NCI-H1436 treated with DMSO at 0.1 percent for 48 hours (cell line): ENCODE data around the gene PLA2G4B.

Experiments
- DNase-seq: peaks from one replicate; lab custom pipeline; 2025; lab: John Stamatoyannopoulos, UW

PLA2G4B gene, protein sequence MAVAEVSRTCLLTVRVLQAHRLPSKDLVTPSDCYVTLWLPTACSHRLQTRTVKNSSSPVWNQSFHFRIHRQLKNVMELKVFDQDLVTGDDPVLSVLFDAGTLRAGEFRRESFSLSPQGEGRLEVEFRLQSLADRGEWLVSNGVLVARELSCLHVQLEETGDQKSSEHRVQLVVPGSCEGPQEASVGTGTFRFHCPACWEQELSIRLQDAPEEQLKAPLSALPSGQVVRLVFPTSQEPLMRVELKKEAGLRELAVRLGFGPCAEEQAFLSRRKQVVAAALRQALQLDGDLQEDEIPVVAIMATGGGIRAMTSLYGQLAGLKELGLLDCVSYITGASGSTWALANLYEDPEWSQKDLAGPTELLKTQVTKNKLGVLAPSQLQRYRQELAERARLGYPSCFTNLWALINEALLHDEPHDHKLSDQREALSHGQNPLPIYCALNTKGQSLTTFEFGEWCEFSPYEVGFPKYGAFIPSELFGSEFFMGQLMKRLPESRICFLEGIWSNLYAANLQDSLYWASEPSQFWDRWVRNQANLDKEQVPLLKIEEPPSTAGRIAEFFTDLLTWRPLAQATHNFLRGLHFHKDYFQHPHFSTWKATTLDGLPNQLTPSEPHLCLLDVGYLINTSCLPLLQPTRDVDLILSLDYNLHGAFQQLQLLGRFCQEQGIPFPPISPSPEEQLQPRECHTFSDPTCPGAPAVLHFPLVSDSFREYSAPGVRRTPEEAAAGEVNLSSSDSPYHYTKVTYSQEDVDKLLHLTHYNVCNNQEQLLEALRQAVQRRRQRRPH

DNA sequence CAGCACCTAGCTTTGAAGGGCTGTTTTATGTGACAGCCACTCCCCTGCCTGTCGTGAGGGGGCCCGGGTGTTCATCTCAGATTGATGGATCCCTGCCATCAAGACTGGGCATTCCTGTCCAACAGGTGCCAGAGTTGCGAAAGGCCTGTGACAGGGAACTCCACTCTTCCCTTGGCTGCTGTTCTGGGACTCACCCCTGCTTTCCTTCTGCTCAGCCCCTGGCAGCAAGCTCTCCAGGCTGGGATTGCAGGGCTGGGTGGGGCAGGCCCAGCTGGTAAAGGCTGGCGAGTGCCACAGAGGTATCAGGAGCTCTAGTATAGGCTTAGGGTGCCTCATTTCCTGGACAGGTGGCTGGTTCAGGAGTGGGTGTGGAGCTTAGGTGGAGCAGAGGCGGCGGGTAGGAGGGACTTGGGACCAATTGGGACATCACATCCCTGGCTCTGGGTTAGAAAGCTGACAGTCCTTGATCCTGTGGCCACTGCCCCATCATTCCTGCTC, at the start of gene PLA2G4B:
Gene PLA2G4B (plus strand): TSS at position 448 of the 498 bp plus-strand sequence. CDS start 67 bp downstream, outside the sequence.
- DNase-seq = no peak

DNA sequence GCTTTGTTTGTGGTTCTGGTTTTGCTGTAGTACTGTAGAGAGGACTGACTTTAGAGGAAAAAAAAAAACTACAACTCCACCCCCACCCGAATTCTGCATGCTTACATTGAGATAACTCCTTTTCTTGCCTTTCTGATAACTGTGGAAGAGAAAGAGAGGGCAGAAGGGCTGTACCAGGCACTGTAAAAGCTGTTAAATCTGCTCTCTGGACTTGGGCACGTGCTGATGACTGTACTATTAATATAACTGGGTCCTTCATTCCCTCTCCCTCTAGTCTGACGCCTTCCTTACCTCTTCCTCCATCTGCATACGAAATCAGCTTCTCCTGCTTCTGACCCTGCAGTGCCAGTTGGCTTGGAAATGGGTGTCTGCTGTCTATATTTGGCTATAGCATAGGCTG, 49.4 kb upstream of the PLA2G4B start:
- no peak for DNase-seq

- no peak for DNase-seq
Measured at GRCh38 chr15:41789662-41790061, 49.0 kb upstream of the PLA2G4B start.

- DNase-seq = no peak
Measured at GRCh38 chr15:41790169-41790568, 48.5 kb upstream of the PLA2G4B start.

DNA sequence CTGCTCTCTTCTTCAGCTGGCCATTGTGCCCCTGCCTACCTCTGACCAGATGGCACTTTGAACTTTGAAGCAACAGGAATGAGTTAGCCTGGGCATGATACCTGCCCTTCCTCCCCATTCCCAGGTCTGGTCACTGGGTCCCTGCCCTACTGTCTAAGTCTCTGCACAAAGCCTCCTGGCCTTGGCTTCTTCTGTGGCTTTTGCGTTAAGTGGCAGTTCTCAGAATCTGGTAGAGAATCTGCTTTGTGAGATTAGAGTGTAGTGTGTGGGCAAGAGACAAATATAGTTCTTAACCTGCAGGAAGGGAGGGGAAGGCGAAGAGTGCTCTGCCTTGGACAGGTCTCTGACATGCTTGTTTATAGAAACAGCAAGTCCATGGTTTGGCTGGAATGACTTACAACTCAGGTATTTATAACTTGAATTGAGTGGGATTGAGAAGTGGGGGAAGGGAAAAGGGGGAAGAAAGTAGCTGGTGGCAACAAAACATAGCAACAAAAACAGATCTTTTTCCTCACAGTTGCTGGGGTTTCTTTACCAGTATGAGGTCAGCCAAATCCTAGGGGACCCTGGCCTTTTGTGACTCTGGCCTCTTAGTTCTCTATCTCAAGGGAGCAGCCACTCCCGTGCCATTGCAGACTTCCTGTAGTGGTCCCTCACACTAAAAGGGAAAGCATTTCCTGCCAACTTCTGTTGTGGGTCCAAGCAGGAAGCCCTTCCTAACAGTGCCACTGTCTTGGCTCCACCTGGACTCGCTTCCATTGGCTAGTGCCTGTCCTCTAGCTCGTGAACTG, 47.7 kb upstream of the PLA2G4B start:
- no peak for DNase-seq

GRCh38 chr15:41791547-41791937, 47.1 kb upstream of the PLA2G4B start:
- DNase-seq = no peak

GRCh38 chr15:41792000-41792637, 46.5 kb upstream of the PLA2G4B start:
- peak; percentile 96 for DNase-seq

GRCh38 chr15:41794081-41794480, 44.6 kb upstream of the PLA2G4B start:
- DNase-seq = no peak

GRCh38 chr15:41795996-41796856, 42.4 kb upstream of the PLA2G4B start:
- DNase-seq = no peak

- DNase-seq = no peak
Measured at GRCh38 chr15:41797201-41797944, 41.3 kb upstream of the PLA2G4B start.

DNA sequence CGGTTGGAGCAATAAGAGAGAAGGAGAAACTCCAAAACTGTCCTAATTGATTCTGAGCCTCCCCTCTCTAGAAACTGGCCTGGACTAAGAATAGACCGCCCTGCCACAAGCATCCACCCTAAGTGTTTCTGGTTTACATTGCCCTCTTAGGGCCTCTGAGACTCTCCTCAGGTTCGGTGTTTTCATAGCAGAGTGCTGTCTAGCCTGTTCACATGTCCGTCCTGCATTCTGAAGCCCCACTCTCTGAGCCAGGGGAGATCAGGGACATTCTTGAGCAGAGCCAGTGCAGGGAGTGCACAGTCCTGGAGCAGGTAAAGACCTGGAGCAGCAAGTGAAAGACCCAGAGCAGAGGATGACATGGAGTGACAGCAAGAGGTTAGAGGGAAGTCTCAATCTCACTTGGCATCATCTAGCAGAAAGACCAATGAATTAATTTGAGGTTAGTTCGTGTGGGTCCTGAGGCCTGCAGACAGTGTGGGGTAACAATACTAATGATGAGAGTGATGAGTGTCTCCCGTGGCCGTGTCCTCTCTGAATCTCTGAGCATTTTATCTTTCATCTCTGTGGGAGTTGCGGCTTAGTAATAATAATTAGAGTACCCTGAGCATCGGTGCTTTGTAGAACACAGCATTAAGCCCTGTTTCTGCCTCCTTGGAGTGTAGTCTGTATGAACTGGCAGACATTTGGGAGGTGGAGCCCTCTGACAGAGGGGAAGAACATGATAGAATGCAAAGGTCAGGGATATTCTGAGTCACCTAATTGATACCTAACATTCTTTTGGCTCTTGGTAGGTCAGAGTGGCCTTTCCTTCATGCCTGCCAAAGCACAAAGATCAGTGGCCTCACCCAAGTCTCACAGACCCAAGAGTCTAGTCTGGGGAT, 39.8 kb upstream of the PLA2G4B start:
- no peak for DNase-seq

DNA sequence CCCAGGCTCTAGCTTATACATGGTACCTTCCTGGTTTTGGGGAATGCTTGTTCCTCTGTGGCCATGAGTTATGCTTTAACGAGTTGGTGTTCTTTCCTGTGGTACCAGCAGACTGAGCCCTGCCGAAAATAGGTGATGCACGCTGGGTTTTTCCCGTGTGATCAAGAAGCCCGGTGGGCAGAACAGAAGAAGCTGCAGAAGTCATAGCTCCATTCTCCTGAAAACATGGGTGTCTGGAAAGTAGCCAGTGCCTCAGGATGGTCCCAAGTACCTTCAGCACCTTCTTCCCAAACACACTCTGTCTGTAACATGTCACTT, 39.2 kb upstream of the PLA2G4B start:
- DNase-seq = no peak

DNA sequence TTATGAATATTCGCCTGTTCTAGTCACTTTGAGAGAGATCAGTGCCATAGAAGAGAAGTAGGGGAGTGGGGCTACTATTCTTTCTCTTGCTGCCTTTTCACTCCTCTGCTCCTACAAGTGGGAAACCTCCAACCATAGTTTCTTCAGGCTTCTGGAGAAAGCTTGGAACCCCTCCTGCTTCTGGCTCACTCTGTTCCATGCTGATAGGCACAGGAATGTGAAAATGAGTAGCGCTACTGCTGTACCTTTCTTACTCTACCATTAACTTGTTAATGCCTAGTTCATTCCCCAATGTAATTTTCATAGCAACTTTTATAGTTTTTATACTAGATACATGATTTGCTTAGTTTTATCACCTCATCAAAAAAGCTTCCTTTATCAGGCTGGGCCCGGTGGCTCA, 37.5 kb upstream of the PLA2G4B start:
- no peak for DNase-seq

GRCh38 chr15:41801850-41802455, 36.7 kb upstream of the PLA2G4B start:
- DNase-seq = no peak

DNA sequence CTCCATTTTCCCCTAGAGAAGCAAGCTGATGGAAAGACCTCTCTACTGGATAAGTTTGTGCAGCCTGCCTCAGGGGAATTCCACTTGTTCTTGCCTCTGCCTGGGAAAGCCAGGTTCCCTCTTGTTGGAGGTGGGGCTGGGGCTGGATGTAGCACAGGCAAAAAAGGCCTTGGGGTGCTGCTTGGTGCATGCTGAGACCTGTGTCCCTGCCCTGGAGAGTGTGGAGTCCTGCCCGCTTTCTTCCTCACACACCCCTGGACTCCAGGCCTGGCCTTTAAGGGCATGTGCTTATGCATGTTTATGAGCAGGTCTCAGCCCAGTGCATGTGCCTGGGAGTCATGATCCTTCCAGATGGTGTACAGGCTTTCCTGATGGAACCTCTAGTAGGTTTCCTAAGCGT, 34.3 kb upstream of the PLA2G4B start:
- DNase-seq = no peak

- DNase-seq = no peak
Measured at GRCh38 chr15:41804916-41805666, 33.6 kb upstream of the PLA2G4B start.

GRCh38 chr15:41805711-41806110, 32.9 kb upstream of the PLA2G4B start:
- DNase-seq = no peak
